RCC 7860 (cell line): ENCODE measurements around the gene RFESD.

ENCODE experiments used
- DNase-seq: peaks from one replicate; pipeline ENCODE4 v3.0.0-alpha.2; 2015; ENCODE audit warnings: low spot score
- FAIRE-seq: peaks from 2 replicates; lab custom pipeline; 2012; peaks lifted over from hg19 to GRCh38; lab: Jason Lieb, UNC

RFESD gene

GRCh38 chr5:95646569-95647431 is at the start of gene RFESD:
Gene RFESD, plus strand, starts transcription at chr5:95646777. Its CDS starts 5,495 bp downstream, at chr5:95652272.
- no peak for FAIRE-seq
- DNase-seq = peak; percentile 84

- FAIRE-seq = no peak
- no peak for DNase-seq
Observed at GRCh38 chr5:95599252-95599651, 47.3 kb upstream of the RFESD start.

GRCh38 chr5:95600557-95600956 is 46.0 kb upstream of the RFESD start:
- DNase-seq (no peak), FAIRE-seq (no peak)

GRCh38 chr5:95605786-95606185 is 40.8 kb upstream of the RFESD start:
- FAIRE-seq = no peak
- DNase-seq = no peak

- FAIRE-seq (no peak), DNase-seq (no peak)
Observed at GRCh38 chr5:95606419-95606818, 40.2 kb upstream of the RFESD start.

- DNase-seq = no peak
- no peak for FAIRE-seq
Observed at GRCh38 chr5:95609711-95610110, 36.9 kb upstream of the RFESD start.

- DNase-seq (no peak), FAIRE-seq (no peak)
Observed at GRCh38 chr5:95610546-95610945, 36.0 kb upstream of the RFESD start.

- DNase-seq (no peak), FAIRE-seq (no peak)
Observed at GRCh38 chr5:95611396-95611795, 35.2 kb upstream of the RFESD start.

- FAIRE-seq = no peak
- no peak for DNase-seq
Observed at GRCh38 chr5:95613514-95613913, 33.1 kb upstream of the RFESD start.

- FAIRE-seq = no peak
- DNase-seq = no peak
Observed at GRCh38 chr5:95615164-95615467, 31.5 kb upstream of the RFESD start.

- no peak for FAIRE-seq
- no peak for DNase-seq
Observed at GRCh38 chr5:95617057-95617456, 29.5 kb upstream of the RFESD start.

GRCh38 chr5:95619096-95619495 is 27.5 kb upstream of the RFESD start:
- no peak for FAIRE-seq
- DNase-seq = no peak

GRCh38 chr5:95619514-95620029 is 27.0 kb upstream of the RFESD start:
- no peak for DNase-seq

GRCh38 chr5:95620030-95620869 is 26.3 kb upstream of the RFESD start, which contains the start of gene GPR150:
Gene GPR150, plus strand, starts transcription at chr5:95620087. Its CDS starts 189 bp downstream, at chr5:95620276.
- no peak for FAIRE-seq
- DNase-seq = no peak

More at GRCh38 chr5:95619514-95620029, 27.0 kb upstream of the RFESD start:
- no peak for FAIRE-seq

- DNase-seq (no peak), FAIRE-seq (no peak)
Observed at GRCh38 chr5:95620870-95621838, 25.4 kb upstream of the RFESD start.

- no peak for DNase-seq
- no peak for FAIRE-seq
Observed at GRCh38 chr5:95621839-95622629, 24.5 kb upstream of the RFESD start.

- FAIRE-seq (no peak), DNase-seq (no peak)
Observed at GRCh38 chr5:95623706-95624105, 22.9 kb upstream of the RFESD start.

- FAIRE-seq = no peak
- DNase-seq = no peak
Observed at GRCh38 chr5:95624368-95624767, 22.2 kb upstream of the RFESD start.

GRCh38 chr5:95626701-95627100 is 19.9 kb upstream of the RFESD start:
- FAIRE-seq (no peak), DNase-seq (no peak)
